ENCODE data around the gene VSIR.

Gene VSIR

GRCh38 chr10:71782221-71782916 lies 9.0 kb upstream of the VSIR start:
- no peak for DNase-seq

GRCh38 chr10:71780719-71781118 lies 7.4 kb upstream of the VSIR start:
- DNase-seq = no peak

GRCh38 chr10:71780156-71780555 lies 6.8 kb upstream of the VSIR start:
- DNase-seq = no peak

- no peak for DNase-seq
These were observed 6.3 kb upstream of the VSIR start for GRCh38 chr10:71779641-71780040.

- no peak for DNase-seq
These were observed 4.9 kb upstream of the VSIR start for GRCh38 chr10:71778071-71778825.

GRCh38 chr10:71777213-71777985 lies 4.1 kb upstream of the VSIR start:
- DNase-seq = no peak

GRCh38 chr10:71776481-71776925 lies 3.2 kb upstream of the VSIR start:
- no peak for DNase-seq

GRCh38 chr10:71774916-71775702 lies 1.8 kb upstream of the VSIR start:
- DNase-seq = peak; percentile 68

- DNase-seq = no peak
These were observed 494 bp downstream of the VSIR start for GRCh38 chr10:71772832-71773220.

- DNase-seq = no peak
These were observed 1.3 kb downstream of the VSIR start for GRCh38 chr10:71771821-71772617.

- no peak for DNase-seq
These were observed 2.1 kb downstream of the VSIR start for GRCh38 chr10:71771204-71771603.

GRCh38 chr10:71770789-71771188 lies 2.5 kb downstream of the VSIR start:
- no peak for DNase-seq

GRCh38 chr10:71770255-71770654 lies 3.1 kb downstream of the VSIR start:
- DNase-seq = no peak

GRCh38 chr10:71769279-71769823 lies 4.0 kb downstream of the VSIR start:
- DNase-seq = no peak

- DNase-seq = peak; percentile 52
These were observed 5.8 kb downstream of the VSIR start for GRCh38 chr10:71767420-71768035.

GRCh38 chr10:71766717-71767419 lies 6.5 kb downstream of the VSIR start:
- DNase-seq = peak; percentile 83

- DNase-seq = no peak
These were observed 7.2 kb downstream of the VSIR start for GRCh38 chr10:71765906-71766716.

- DNase-seq = no peak
These were observed 8.0 kb downstream of the VSIR start for GRCh38 chr10:71765176-71765904.

Data from femur (tissue), 1 donor.